Measurements from ENCODE around the gene SLC8A2.

The SLC8A2 gene

GRCh38 chr19:47499863-47500830 lies 28.5 kb upstream of the SLC8A2 start:
- DNase-seq: no peak

GRCh38 chr19:47499371-47499770 lies 27.7 kb upstream of the SLC8A2 start:
- DNase-seq: no peak

GRCh38 chr19:47498561-47498960 lies 26.9 kb upstream of the SLC8A2 start:
- DNase-seq: no peak

GRCh38 chr19:47497821-47498520 lies 26.3 kb upstream of the SLC8A2 start:
- DNase-seq: no peak

- DNase-seq: no peak
Measured at GRCh38 chr19:47497050-47497766, 25.5 kb upstream of the SLC8A2 start.

GRCh38 chr19:47495478-47496372 lies 24.0 kb upstream of the SLC8A2 start:
- DNase-seq: no peak

- peak; percentile 75 for DNase-seq
Measured at GRCh38 chr19:47494729-47495128, 23.0 kb upstream of the SLC8A2 start.

GRCh38 chr19:47494211-47494547 lies 22.5 kb upstream of the SLC8A2 start:
- DNase-seq: no peak

- DNase-seq: no peak
Measured at GRCh38 chr19:47493378-47494210, 21.9 kb upstream of the SLC8A2 start.

GRCh38 chr19:47492571-47493377 lies 21.1 kb upstream of the SLC8A2 start:
- no peak for DNase-seq

- DNase-seq: no peak
Measured at GRCh38 chr19:47492137-47492533, 20.4 kb upstream of the SLC8A2 start.

- no peak for DNase-seq
Measured at GRCh38 chr19:47491358-47492136, 19.9 kb upstream of the SLC8A2 start.

- no peak for DNase-seq
Measured at GRCh38 chr19:47490847-47491246, 19.2 kb upstream of the SLC8A2 start.

- no peak for DNase-seq
Measured at GRCh38 chr19:47490031-47490430, 18.3 kb upstream of the SLC8A2 start.

GRCh38 chr19:47489072-47489914 lies 17.6 kb upstream of the SLC8A2 start:
- DNase-seq: no peak

GRCh38 chr19:47487551-47488515 lies 16.1 kb upstream of the SLC8A2 start:
- no peak for DNase-seq

GRCh38 chr19:47486900-47487299 lies 15.2 kb upstream of the SLC8A2 start:
- DNase-seq: no peak

Data from right forelimb (tissue), 1 donor.